VCaP (cell line): ENCODE results near the gene ARPC5.

ENCODE experiments used
- H3K27ac ChIP-seq: fragments of 450-650 bp; 2 replicates; pipeline ENCODE4 v1.5.1; 2017
- CTCF ChIP-seq: fragments of 450-650 bp; conservative IDR thresholded peaks from 2 replicates; pipeline ENCODE4 v1.5.1; 2017; ENCODE audit warnings: mild to moderate bottlenecking, moderate library complexity

ARPC5 gene

GRCh38 chr1:183645531-183645930 lies 9.9 kb upstream of the ARPC5 start:
- H3K27ac ChIP-seq: no peak overlapping the region
- TF ChIP-seq CTCF: no peak

- H3K27ac ChIP-seq: no peak overlapping the region
- TF ChIP-seq CTCF: no peak
Observed at GRCh38 chr1:183642166-183642565, 6.6 kb upstream of the ARPC5 start.

GRCh38 chr1:183640193-183640592 lies 4.6 kb upstream of the ARPC5 start:
- no peak overlapping the region for H3K27ac ChIP-seq
- no peak for TF ChIP-seq CTCF

- no peak for TF ChIP-seq CTCF
- no peak overlapping the region for H3K27ac ChIP-seq
Observed at GRCh38 chr1:183638649-183639387, 3.2 kb upstream of the ARPC5 start.

GRCh38 chr1:183636783-183637182 lies 1.2 kb upstream of the ARPC5 start:
- TF ChIP-seq CTCF: no peak
- H3K27ac ChIP-seq: peak overlapping the region; percentile 86; the same call in 1 of the 2 replicates

GRCh38 chr1:183636334-183636682 lies 725 bp upstream of the ARPC5 start:
- H3K27ac ChIP-seq: peak overlapping the region; percentile 86; the same call in 1 of the 2 replicates
- TF ChIP-seq CTCF: no peak

GRCh38 chr1:183635099-183635605 lies 431 bp downstream of the ARPC5 start:
- no peak for TF ChIP-seq CTCF
- H3K27ac ChIP-seq: peak overlapping the region; percentile 86
